ENCODE results near the gene FBXW10B.
"Not testable (repeated sequence)": the region's sequence is repeated elsewhere in the genome, so short reads cannot be mapped to it uniquely, and the experiment has no call there.

DNA sequence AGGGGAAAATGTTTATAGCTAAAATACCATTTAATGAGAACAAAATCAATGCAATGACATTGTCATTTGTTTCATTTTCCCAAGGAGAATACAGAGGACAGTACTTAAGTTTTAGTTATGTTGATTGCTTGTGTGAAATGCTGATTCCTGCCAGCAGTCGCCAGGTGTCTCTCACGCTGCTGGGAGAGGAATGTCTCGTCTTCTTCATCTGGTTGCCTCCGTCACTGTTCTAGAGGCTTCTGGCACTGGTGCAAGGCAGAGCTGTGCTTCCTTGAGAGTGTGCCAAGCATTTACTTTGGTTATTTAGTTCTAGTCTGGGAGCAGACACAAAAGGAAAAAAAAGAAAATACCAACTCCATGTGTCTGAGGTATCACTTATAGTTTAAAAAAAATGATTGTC lies 45.6 kb downstream of the FBXW10B start:
- TF ChIP-seq POLR2A (IDR thresholded peaks at IDR 0.05), result not testable (repeated sequence)
- TF ChIP-seq, protein P1, sequence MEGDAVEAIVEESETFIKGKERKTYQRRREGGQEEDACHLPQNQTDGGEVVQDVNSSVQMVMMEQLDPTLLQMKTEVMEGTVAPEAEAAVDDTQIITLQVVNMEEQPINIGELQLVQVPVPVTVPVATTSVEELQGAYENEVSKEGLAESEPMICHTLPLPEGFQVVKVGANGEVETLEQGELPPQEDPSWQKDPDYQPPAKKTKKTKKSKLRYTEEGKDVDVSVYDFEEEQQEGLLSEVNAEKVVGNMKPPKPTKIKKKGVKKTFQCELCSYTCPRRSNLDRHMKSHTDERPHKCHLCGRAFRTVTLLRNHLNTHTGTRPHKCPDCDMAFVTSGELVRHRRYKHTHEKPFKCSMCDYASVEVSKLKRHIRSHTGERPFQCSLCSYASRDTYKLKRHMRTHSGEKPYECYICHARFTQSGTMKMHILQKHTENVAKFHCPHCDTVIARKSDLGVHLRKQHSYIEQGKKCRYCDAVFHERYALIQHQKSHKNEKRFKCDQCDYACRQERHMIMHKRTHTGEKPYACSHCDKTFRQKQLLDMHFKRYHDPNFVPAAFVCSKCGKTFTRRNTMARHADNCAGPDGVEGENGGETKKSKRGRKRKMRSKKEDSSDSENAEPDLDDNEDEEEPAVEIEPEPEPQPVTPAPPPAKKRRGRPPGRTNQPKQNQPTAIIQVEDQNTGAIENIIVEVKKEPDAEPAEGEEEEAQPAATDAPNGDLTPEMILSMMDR (IDR thresholded peaks at IDR 0.05), result not testable (repeated sequence)
